Activated CD4-positive, alpha-beta T cell treated with anti-CD3 and anti-CD28 coated beads, Interleukin-2, amount 50 U/mL, for 24 hours (primary cell): ENCODE results near the gene RHCE.
"Not testable (repeated sequence)": the region's sequence is repeated elsewhere in the genome, so short reads cannot be mapped to it uniquely, and the experiment has no call there.

Source experiments
- DNase-seq, 2 donors: peaks; one replicate each; pipeline ENCODE4 v3.0.0-alpha.2; 2020; ENCODE audit warnings: low read depth in 1 of 2, low spot score in 1 of 2

RHCE gene

GRCh38 chr1:25433389-25434186 lies 13.0 kb upstream of the RHCE start:
- DNase-seq = no peak

- no peak for DNase-seq
Measured at GRCh38 chr1:25432749-25433388, 12.2 kb upstream of the RHCE start.

GRCh38 chr1:25431955-25432719 lies 11.5 kb upstream of the RHCE start:
- DNase-seq = no peak

GRCh38 chr1:25430967-25431881 lies 10.6 kb upstream of the RHCE start:
- DNase-seq = no peak

- peak; percentile 93 to 96 for DNase-seq
Measured at GRCh38 chr1:25430073-25430966, 9.7 kb upstream of the RHCE start, which contains the start of gene MACO1. Gene MACO1, plus strand, starts transcription at chr1:25430897. Its CDS starts 202 bp downstream, at chr1:25431099.

- DNase-seq = no peak
Measured at GRCh38 chr1:25428475-25429166, 8.0 kb upstream of the RHCE start.

GRCh38 chr1:25427696-25428095 lies 7.1 kb upstream of the RHCE start:
- DNase-seq = no peak

- no peak for DNase-seq
Measured at GRCh38 chr1:25425098-25426085, 4.8 kb upstream of the RHCE start.

- not testable (repeated sequence) for DNase-seq
Measured at GRCh38 chr1:25423206-25423605, 2.6 kb upstream of the RHCE start.

GRCh38 chr1:25419339-25419738 lies 1.3 kb downstream of the RHCE start:
- DNase-seq = not testable (repeated sequence)

GRCh38 chr1:25417280-25417679 lies 3.3 kb downstream of the RHCE start:
- not testable (repeated sequence) for DNase-seq

- DNase-seq = not testable (repeated sequence)
Measured at GRCh38 chr1:25414578-25414977, 6.0 kb downstream of the RHCE start.

GRCh38 chr1:25414157-25414556 lies 6.5 kb downstream of the RHCE start:
- not testable (repeated sequence) for DNase-seq

- DNase-seq = not testable (repeated sequence)
Measured at GRCh38 chr1:25412872-25413623, 7.6 kb downstream of the RHCE start.

GRCh38 chr1:25409641-25410427 lies 10.8 kb downstream of the RHCE start:
- DNase-seq = not testable (repeated sequence)

GRCh38 chr1:25405731-25406305 lies 14.8 kb downstream of the RHCE start:
- not testable (repeated sequence) for DNase-seq
